Activated CD4-positive, alpha-beta T cell treated with anti-CD3 and anti-CD28 coated beads, Interleukin-2, amount 50 U/mL, for 4 hours (primary cell): ENCODE results near the gene CLIP2.
"Not testable (repeated sequence)": the region's sequence is repeated elsewhere in the genome, so short reads cannot be mapped to it uniquely, and the experiment has no call there.

ENCODE experiments used
- DNase-seq, 2 experiments: peaks; one replicate each; pipeline ENCODE4 v3.0.0-alpha.2; 2020

Gene CLIP2

DNA sequence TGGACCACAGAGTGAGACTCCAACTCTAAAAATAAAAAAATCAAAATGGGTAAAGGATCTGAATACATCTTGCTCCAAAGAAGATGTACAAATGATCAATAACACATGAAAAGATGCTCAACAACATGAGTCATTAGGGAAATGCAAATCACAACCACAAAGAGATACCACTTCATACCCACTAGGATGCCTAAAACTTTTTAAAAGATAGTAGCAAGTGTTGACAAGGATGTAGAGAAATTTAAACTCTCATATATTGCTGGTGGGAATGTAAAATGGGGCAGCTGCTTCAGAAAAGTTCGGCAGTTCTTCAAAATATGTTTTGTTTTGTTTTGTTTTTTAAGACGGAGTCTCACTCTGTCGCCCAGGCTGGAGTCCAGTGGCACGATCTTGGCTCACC lies 118.8 kb downstream of the CLIP2 start:
- DNase-seq = no peak

DNA sequence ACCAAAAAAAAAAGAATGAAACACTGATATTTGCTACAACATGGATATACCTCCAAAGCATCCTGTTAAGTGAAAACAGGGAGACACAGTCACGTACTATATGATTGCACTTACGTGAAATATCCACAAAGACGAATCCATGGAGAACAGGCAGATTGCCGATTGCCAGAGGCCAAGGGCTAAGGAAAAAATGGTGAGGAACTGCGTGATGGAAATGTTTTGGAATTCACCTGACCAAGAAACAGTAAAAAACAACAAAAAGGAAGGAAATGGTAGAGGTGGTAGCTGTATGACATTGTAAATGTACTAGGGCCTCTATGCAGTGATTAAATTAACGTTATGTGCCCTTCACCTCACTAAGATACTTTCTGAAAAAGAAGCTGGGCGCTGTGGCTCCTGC lies 120.4 kb downstream of the CLIP2 start:
- no peak for DNase-seq

DNA sequence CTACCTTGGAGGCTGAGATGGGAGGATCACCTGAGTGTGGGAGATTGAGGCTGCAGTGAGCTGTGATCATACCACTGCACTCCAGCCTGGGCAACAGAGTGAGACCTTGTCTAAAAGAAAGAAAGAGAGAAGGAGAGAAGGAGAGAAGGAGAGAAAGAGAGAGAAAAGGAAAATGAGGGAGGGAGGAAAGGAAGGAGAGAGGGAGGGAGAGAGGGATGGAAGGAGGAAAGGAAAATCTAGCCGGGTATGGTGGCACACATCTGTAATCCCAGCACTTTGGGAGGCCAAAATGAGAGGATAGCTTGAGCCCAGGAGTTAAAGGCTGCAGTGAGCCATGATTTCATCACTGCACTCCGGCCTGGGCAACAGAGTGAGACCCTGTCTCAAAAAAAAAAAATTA lies 121.6 kb downstream of the CLIP2 start:
- no peak for DNase-seq

DNA sequence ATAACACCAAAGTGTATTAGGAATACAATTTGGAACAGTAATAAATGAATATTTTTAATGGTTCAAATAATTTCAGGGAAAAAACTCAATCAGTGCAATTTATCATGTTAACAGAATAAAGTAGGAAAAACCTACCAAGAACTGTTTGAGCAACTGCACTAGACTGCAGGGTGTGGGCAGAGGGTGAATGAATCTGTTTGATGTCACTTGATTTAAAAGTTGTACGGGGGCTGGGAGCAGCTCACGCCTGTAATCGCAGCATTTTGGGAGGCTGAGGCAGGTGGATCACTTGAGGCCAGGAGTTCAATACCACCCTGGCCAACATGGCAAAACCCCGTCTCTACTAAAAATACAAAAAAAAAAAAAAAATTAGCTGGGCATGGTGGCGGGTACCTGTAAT lies 122.4 kb downstream of the CLIP2 start:
- DNase-seq = not testable (repeated sequence)

DNA sequence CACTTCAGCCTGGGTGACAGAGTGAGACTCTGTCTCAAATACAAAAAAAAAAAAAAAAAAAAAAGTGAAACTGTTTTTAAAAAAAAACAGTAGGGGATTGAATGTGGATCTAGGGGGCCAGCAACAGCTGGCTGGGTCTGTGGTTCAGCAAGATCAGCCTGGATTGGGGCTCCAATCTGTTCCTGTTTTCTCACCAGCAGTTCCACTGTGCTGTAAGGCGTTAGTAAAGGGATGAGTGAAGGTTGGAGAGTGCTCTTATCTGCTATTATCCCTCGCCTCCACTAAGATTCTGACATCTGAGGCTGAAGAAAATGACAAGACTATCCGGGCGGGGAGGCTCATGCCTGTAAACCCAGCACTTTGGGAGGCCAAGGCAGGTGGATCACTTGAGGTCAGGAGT lies 122.8 kb downstream of the CLIP2 start:
- no peak for DNase-seq

DNA sequence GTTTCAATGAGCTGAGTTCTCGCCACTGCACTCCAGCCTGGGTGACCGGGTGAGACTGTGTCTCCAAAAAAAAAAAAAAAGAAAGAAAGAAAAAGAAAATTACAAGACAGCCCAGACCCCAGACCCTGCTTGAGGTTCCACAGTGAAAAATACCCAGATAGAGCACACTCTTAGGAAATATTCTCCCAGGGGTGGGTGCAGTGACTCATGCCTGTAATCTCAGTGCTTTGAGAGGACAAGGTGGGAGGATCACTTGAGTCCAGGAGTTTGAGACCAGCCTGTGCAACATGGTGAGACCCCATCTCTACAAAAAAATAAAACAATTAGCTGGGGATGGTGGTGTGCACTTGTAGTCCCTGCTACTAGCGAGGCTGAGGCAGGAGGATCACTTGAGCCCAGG lies 123.4 kb downstream of the CLIP2 start:
- no peak for DNase-seq

DNA sequence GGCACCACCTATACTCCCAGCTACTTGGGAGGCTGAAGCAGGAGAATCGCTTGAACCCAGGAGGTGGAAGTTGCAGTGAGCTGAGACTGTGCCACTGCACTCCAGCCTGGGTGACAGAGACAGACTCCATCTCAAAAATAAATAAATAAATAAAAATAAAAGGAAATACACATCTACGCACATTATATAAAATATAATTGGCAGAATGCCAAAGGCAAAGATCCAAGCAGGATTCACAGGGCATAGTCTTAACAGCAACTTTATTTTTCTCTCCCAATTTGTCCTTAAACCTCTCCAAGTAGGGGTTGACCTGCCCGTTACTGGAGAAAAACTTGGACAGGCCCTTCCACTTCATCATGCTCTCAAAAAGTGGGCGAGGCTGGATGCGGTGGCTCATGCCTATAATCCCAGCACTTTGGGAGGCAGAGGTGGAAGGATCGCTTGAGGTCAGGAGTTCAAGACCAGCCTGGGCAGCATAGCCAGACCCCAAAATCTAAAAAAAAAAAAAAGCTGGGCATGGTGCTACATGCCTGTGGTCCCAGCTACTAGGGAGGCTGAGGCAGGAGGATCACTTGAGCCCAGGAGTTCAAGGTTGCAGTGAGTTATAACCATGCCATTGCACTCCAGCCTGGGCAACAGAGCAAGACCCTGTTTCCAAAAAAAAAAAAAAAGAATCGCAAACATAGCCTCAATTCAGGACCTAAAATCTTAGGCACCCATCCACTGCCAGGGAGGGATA lies 125.6 kb downstream of the CLIP2 start:
- not testable (repeated sequence) for DNase-seq

DNA sequence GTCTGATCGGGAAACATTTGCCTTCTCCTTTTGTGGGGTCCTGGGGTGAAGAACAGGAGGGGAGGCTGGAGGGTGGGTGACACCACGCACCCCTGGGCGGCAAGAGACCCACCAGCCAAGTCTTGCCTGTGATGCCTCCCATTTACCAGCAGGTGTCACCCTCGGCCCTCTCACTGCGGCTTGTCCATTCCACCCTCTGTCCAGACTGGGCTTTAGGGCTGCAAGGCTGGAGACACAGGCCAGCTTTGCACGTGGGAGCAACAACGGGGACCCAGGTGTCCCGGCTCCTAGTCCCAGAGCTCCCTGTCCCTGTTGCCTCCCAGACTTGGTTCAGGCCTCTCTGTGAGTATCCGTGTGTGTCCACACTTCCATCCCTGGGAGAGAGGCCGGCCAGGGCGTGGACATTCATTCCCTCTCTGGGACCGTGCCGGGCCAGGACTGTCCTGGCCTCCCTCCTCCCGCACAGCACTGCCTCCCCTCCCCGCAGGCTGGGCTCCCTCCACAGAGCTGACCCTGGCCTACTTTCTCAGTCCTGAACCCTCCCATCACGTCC lies 128.3 kb downstream of the CLIP2 start:
- peak; percentile 36 to 41 for DNase-seq

DNA sequence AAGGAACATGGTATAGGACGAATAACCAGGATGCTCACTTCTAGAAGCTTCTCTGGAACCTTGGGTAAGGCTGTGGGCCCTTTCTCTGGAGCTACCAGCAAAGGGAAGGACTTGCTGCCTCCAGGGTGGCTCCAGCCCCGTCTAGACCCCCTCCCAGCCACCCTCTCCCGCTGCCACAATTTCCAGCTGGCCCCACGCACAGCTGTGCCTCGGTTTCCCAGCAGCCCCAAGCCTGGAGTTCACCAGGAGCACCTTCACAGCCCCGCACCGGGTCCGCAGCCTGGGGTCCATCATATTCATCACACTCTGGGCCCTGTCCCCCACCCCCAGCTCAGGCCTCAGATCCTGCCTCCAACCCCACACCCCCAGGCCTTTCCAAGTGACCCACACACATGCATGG lies 128.9 kb downstream of the CLIP2 start:
- no peak for DNase-seq

DNA sequence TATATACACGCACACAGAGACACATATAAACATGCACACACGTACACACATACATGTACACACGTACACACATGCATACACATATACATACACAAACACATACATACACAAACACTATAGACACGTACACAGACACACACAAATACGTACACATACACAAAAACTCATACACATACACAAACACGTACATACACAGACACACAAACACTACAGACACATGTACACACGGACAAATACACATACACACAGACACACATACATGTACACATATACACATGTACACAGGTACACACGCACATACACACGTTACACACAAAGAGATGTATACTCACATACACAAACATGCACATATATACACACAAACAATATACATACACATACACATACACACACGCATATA lies 129.3 kb downstream of the CLIP2 start:
- no peak for DNase-seq

DNA sequence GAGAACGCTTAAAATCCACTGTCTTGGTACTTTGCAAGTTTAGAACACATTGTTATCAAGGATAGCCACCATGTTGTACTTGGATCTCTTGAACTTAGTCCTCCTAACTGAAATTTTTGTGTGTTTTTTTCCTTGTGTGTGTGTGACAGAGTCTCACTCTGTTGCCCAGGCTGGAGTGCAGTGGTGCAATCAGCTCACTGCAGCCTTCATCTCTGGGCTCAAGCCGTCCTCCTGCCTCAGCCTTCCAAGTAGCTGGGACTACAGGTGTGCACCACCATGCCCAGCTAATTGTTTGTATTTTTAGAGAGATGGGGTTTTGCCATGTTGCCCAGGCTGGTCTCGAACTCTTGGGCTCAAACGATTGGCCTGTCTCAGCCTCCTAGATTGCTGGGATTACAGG lies 130.0 kb downstream of the CLIP2 start:
- DNase-seq = not testable (repeated sequence)

DNA sequence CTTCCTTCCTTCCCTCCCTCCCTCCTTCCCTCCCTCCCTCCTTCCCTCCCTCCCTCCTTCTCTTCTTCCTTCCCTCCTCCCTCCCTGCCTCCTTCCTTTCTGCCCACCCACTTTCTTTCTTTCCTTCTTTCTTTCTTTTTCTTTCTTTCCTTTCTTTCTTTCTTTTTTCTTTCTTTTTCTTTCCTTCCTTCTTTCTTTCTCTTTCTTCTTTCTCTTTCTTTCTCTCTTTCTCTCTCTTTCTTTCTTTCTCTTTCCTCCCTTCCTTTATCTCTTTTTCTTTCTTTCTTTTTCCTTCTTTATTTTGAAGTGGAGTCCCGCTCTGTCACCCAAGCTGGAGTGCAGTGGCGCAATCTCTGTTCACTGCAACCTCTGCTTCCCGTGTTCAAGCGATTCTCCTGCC lies 130.8 kb downstream of the CLIP2 start:
- no peak for DNase-seq

DNA sequence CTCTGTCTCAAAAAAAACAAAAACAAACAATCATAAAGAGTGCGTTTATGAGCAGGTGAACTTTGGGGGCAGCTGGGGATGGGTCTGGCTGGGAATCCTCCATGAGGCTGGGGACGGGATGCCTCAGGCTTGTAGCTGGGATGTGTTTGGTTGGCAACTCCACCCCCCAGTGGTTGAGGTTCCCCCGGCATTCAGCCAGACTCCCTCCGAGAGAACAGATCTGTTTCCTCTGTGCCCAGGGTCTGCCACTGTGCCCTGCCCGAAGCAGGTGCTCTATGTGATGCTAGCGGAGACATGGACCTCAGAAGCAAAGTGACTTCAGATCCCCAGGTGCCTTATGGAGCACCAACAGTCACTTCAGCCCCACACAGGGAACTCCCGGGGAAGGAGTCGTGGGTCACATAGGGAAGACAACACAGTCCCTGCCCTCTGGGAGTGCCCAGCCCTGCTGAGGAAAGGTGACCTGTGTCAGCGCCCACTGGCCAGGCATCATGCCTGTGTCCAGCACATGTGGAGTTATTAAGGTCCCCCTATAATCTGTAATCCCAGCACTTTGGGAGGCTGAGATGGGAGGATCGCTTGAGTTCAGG lies 135.2 kb downstream of the CLIP2 start:
- no peak for DNase-seq

DNA sequence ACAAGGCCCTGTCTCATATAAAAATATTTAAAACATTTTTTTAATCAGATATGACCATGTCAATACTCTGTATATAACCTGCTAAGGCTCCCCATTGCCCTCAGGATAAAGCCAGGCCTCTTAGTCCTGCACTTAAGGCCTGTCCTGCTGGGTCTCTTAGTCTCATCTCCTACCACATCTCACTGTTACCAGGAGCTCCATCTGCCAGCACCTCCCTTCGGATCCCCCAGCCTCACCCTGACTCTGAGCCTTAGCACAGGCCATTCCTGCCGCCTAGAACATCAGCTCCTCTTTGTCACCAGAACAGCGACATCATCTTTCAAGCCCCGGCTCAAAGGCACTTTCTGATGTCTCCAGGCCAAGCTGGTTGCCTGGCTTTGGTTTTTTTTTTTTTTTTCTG lies 138.8 kb downstream of the CLIP2 start:
- DNase-seq = no peak

DNA sequence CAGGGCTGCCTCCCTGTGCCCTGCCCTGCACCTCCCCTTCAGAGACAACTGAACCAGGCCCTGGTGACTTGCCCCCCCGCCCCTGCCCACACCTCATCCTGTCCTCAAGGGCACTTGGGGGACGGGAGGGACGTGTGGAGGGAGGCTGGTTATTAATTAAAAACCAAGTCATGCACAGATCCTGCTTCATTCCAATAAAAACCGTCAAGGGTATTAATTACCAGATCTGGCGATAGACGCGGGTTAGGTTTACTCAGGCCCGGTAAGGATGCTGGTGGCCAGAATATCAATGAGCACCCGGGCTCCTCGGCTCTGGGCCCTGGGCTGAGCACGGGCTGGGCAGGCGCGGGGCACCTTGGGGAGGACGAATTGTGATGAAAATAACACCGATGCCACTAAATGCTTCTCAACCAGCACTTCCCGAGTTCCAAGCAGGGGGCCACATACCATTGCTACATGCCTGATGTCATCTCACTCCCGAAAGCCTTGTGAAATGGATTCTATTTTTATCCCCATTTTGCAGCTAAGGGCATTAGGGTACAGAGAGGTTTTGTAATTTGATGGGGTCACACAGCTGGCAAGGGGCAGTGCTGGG lies 140.0 kb downstream of the CLIP2 start:
- no peak for DNase-seq

DNA sequence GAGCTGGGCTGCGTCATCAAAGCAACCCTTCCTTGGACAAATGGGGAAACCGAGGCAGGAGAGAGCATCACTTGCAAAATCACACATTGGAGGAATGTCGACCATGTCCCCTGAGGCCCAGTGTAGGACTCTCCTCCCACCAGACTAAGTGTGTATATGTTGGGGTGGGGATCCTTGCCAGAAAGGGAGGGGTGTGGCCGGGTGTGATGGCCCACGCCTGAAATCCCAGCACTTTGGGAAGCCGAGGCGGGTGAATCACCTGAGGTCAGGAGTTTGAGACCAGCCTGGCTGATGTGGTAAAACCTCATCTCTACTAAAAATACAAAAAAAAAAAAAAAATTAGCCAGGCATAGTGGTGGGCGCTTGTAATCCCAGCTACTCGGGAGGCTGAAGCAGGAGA lies 141.2 kb downstream of the CLIP2 start:
- not testable (repeated sequence) for DNase-seq

DNA sequence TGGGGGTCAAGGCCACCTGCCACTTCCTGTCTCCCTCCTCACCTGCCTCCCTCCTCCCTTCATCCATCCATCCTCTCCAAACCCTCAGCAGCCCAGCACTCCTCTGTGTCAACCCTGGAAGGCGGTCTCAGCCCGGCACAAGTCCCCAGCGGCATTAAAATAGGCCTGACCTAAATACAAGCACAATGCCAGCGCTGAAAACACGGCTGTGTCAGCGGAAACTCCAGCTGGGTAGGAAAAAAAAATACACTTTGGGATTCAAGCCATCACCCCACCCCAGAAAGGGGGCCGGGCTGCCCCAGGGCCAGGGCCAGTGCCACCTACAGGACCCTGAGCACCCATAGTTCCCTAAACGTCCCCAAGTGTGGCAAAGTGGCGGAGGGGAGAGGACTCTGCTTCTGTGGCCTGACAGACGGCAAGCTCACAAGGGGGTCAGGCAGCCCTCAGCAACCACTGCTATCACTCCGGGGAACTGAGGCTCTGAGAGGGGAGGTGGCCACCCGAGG lies 141.8 kb downstream of the CLIP2 start:
- no peak for DNase-seq

DNA sequence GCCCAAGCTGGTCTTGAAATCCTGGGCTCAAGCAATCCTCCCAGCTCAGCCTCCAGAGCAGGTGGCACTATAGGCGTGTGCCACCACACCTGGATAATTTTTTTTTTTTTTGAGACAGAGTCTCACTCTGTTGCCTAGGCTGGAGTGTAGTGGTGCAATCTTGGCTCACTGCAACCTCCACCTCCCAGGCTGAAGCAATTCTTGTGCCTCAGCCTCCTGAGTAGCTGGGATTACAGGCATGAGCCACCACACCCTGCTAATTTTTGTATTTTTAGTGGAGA lies 148.0 kb downstream of the CLIP2 start:
- not testable (repeated sequence) for DNase-seq

DNA sequence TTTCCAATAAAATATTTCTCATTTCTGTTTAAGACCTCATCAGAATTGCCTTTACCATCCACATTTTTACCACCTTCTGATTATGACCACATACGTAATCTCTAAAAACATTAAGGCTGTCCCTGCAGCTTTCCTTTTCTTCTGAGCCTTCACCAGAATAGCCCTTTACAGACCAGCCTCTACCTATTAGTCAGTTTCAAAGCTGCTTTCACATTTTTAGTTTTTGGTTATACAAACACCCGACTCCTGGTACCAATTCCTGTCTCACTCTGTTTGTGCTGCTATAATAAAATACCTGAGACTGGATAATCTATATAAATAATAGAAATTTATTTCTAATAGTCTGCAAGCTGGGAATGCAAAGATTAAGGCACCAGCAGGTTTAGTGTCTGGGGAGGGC lies 149.1 kb downstream of the CLIP2 start:
- no peak for DNase-seq

DNA sequence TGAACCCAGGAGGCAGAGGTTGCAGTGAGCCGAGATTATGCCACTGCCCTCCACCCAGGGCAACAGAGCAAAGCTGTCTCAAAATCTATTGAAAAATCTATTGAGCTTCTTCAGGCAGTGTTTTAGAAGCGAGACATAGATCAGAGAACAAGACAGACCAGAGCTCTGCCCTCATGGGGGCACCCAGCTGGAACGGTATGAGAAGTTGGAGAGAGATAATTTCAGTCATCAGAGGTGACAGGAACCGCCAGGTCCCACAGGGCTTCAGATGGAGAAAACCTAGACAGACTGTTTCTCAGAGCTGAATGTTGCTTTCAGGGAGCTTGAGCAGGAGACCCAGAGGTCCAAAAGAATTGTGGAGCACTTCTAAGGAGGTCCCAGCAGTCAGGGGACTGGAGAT lies 150.3 kb downstream of the CLIP2 start:
- no peak for DNase-seq

DNA sequence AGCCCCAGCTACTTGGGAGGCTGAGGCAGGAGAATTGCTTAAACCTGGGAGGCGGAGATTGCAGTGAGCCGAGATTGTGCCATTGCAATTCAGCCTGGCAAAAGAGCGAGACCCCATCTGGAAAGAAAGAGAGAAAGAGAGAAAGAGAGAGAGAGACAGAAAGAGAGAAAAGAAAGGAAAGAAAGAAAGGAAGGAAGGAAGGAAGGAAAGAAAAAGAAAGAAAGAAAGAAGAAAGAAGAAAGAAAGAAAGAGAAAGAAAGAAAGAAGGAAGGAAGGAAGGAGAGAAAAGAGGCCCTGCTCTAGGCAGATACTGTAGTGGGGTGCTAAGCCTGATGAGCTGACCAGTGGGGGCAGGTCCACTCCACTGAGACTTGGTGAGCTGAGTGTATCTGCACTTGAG lies 150.9 kb downstream of the CLIP2 start:
- not testable (repeated sequence) for DNase-seq

DNA sequence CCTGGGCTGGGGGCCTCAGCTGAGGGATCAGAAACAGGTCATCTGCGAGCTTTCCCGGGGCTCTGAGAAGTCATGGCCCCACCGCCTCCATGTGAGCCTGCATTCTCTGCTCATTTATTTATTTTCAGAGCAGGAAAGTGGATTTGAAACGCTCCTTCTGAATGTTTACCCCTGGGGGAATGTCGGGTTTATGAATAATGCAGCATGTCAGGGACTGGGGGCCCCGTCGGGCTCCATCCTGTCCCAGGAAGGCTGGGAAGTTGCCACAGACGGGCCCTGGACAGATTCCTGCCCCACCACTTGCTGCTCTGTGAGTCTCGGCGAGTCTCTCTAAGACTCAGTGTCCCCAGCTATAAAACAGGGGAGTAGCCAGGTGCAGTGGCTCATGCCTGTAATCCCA lies 152.6 kb downstream of the CLIP2 start:
- no peak for DNase-seq

DNA sequence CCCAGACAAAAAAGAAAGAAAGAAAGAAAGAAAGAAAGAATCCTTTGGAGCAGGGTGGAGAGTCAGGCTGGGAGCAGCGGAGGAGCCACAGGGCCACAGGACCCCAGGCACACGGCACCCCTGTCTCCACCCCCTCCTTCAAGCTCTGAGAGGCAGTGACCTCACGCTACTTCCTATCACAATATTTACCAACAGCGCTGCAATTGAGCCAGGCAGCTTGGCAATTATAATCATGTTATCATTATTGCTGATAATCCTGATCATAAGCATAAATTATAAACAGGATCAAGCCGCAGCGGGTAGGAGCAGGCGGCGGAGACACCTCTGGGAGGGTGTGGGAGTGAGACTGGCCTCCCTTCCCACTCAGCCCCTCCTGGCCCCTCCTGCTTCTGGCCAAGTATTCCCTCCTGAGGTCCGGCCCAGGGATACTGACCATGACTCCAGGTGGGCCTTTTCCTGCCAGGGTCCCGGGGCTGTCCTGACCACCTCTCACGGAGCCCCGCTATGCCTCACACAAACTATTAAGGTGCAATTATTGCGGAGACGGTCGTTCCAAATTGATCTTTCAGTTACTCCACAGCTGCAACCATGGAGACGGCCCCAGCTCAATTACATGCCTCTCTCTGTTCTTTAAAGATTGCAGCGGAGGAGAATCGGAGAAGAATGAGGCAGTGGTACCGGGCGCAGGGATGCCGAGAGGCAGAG lies 154.5 kb downstream of the CLIP2 start:
- DNase-seq = no peak

DNA sequence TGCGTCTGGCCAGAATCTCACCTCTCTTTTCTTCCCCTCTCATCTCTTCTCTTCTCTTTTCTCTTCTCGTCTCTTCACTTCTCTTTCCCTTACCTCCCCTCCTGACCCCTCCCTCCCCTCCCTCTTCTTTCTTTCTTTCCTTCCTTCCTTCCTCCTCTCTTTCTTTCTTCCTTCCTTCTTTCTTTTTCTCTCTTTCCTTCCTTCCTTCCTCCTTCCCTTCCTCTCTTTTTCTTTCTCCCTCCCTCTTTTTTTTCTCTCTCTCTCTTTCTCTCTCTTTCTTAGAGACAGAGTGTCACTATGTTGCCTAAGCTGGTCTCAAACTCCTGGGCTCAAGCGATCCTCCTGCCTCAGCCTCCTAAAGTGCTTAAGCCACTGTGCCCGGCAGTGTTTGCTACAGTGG lies 159.9 kb downstream of the CLIP2 start:
- DNase-seq = no peak
